Stimulated activated naive CD4-positive, alpha-beta T cell treated with Interleukin-2 at 50 U/mL for 16 hours (primary cell): ENCODE data around the gene MBD3L2B.
A peak's percentile ranks its signal among the peaks of the same experiment; 100 is the strongest.

Experiments used
- DNase-seq: peaks from one replicate; lab custom pipeline; 2025; lab: John Stamatoyannopoulos, UW

Gene MBD3L2B

GRCh38 chr19:7010722-7011593 is 10.3 kb downstream of the MBD3L2B start:
- DNase-seq: peak; percentile 22

- DNase-seq: no peak
These were observed 13.4 kb downstream of the MBD3L2B start for GRCh38 chr19:7007859-7008258.

- DNase-seq: no peak
These were observed 15.0 kb downstream of the MBD3L2B start for GRCh38 chr19:7006135-7006704.

GRCh38 chr19:7004313-7004931 is 16.8 kb downstream of the MBD3L2B start:
- no peak for DNase-seq

GRCh38 chr19:7000816-7001215 is 20.4 kb downstream of the MBD3L2B start:
- DNase-seq: no peak

GRCh38 chr19:7000333-7000732 is 20.9 kb downstream of the MBD3L2B start:
- DNase-seq: no peak

- DNase-seq: no peak
These were observed 21.3 kb downstream of the MBD3L2B start for GRCh38 chr19:6999933-7000332.

GRCh38 chr19:6997679-6998445 is 23.4 kb downstream of the MBD3L2B start:
- DNase-seq: no peak

- DNase-seq: no peak
These were observed 24.4 kb downstream of the MBD3L2B start for GRCh38 chr19:6996810-6997209.

- DNase-seq: no peak
These were observed 26.2 kb downstream of the MBD3L2B start for GRCh38 chr19:6995054-6995453.

- no peak for DNase-seq
These were observed 33.0 kb downstream of the MBD3L2B start for GRCh38 chr19:6988257-6988656.

- DNase-seq: no peak
These were observed 33.4 kb downstream of the MBD3L2B start for GRCh38 chr19:6987850-6988249.

- DNase-seq: no peak
These were observed 37.8 kb downstream of the MBD3L2B start for GRCh38 chr19:6983448-6983847.

- no peak for DNase-seq
These were observed 41.8 kb downstream of the MBD3L2B start for GRCh38 chr19:6979399-6979798.

- no peak for DNase-seq
These were observed 45.0 kb downstream of the MBD3L2B start for GRCh38 chr19:6976197-6976596.

- DNase-seq: no peak
These were observed 49.9 kb downstream of the MBD3L2B start for GRCh38 chr19:6971366-6971765.

- no peak for DNase-seq
These were observed 50.8 kb downstream of the MBD3L2B start for GRCh38 chr19:6970443-6970842.

- no peak for DNase-seq
These were observed 51.2 kb downstream of the MBD3L2B start for GRCh38 chr19:6970021-6970420.

GRCh38 chr19:6969490-6969889 is 51.7 kb downstream of the MBD3L2B start:
- DNase-seq: no peak
